SU-DHL-6 (cell line): Measurements from ENCODE around the gene NTRK1.

Experiments
- H2AFZ ChIP-seq: fragments of 200-600 bp; sonication (generic); 2 replicates; pipeline ENCODE4 v1.6.1; 2014; ENCODE audit warnings: low read depth, mild to moderate bottlenecking, moderate library complexity, mixed read lengths, antibody characterized with exemption, low read length; ENCODE audit not compliant: severe bottlenecking
- H3F3A ChIP-seq: fragments of 200-600 bp; shearing (Covaris generic); 2 replicates; pipeline ENCODE4 v1.6.0; 2016; ENCODE audit warnings: antibody characterized with exemption, mild to moderate bottlenecking; ENCODE audit not compliant: insufficient read depth
- H3K27ac ChIP-seq: fragments of 200-600 bp; sonication (generic); 2 replicates; pipeline ENCODE4 v1.5.1; 2016; ENCODE audit warnings: low read depth, mild to moderate bottlenecking, low read length, moderate library complexity, mixed read lengths
- H3K27me3 ChIP-seq: fragments of 200-600 bp; sonication (generic), shearing (Covaris generic); 2 replicates; pipeline ENCODE4 v1.6.0; 2014; ENCODE audit warnings: mild to moderate bottlenecking, low read length
- H3K36me3 ChIP-seq: fragments of 200-600 bp; sonication (generic); 2 replicates; pipeline ENCODE4 v1.6.1; 2014; ENCODE audit warnings: mild to moderate bottlenecking, low read length, mixed read lengths
- H3K4me2 ChIP-seq: fragments of 300-600, 200-600 bp; shearing (Covaris generic), sonication (generic); 2 replicates; pipeline ENCODE4 v1.6.0; 2014; ENCODE audit warnings: low read length, low read depth, mild to moderate bottlenecking; ENCODE audit not compliant: poor library complexity, severe bottlenecking
- H3K4me3 ChIP-seq: fragments of 200-600 bp; sonication (generic); 2 replicates; pipeline ENCODE4 v1.5.1; 2014; ENCODE audit warnings: antibody characterized with exemption, low read length, mild to moderate bottlenecking, mixed read lengths; ENCODE audit not compliant: insufficient read depth, poor library complexity, severe bottlenecking
- H3K79me2 ChIP-seq: fragments of 200-600 bp; sonication (generic); 2 replicates; pipeline ENCODE4 v1.6.1; 2014; ENCODE audit warnings: mild to moderate bottlenecking, low read length, moderate library complexity; ENCODE audit not compliant: insufficient read depth
- H3K9ac ChIP-seq: fragments of 200-600 bp; sonication (generic); 2 replicates; pipeline ENCODE4 v1.7.0; 2014; ENCODE audit warnings: mild to moderate bottlenecking, low read length
- H3K9me2 ChIP-seq: fragments of 200-600 bp; sonication (generic); replicated peaks from 2 replicates; pipeline ENCODE4 v1.6.1; 2014; ENCODE audit warnings: low read length; ENCODE audit not compliant: insufficient read depth
- H3K9me3 ChIP-seq: fragments of 200-600 bp; sonication (generic); 2 replicates; pipeline ENCODE4 v1.6.1; 2014; ENCODE audit warnings: low read length, mixed read lengths; ENCODE audit not compliant: insufficient read depth
- H4K20me1 ChIP-seq: fragments of 200-600 bp; sonication (generic); 2 replicates; pipeline ENCODE4 v1.6.1; 2014; ENCODE audit warnings: low read depth, mild to moderate bottlenecking, antibody characterized with exemption, low read length, moderate library complexity, mixed read lengths
- CTCF ChIP-seq: fragments of 200-600 bp; sonication (generic); IDR thresholded peaks from one replicate; pipeline ENCODE4 v1.5.1; 2017; ENCODE audit warnings: antibody characterized with exemption, mild to moderate bottlenecking, low read length, moderate library complexity; ENCODE audit not compliant: insufficient read depth, poor library complexity, severe bottlenecking
- EZH2phosphoT487 ChIP-seq: fragments of 200-600 bp; sonication (generic), shearing (Covaris generic); conservative IDR thresholded peaks from 2 replicates; pipeline ENCODE4 v1.6.1; 2018; ENCODE audit warnings: mild to moderate bottlenecking, antibody characterized with exemption, low read length, moderate library complexity, mixed read lengths

NTRK1 gene

DNA sequence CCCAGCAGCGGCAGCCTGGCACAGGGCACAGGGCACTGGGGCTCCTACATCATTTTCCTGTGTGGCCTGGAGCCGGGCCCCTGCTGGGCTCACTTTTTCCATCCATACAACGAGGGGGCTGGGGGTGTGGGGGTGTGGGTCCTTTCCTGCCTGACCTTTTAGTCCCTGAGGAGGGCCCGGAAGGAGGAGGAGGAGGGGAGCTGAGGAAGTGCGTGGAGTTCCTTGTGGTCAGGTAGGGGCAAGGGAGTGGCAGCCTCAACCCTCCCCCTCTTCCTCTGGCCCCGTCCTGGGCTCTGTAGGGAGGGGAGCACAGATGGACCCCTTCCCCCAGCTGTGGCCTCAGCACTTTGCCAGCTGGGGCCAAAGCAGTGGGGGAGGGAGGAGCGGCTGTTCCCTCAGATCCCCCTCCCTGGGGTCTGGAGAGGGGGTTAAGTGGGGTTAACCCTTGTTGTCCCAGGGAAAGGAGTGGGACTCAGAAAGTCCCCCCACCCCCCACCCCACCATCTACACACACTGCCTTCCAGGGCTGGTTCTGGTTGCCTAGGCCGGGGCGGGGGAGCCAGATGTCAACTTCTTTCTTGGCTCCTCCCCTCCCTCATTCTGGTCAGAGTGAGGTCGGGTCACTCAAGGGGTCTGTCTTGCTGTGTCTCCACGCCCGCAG, 5.7 kb downstream of the NTRK1 start:
- Histone ChIP-seq H4K20me1 (no peaks in the 10 kb centered on the region), H3K9me2 (no peaks in the 10 kb centered on the region), H3K9me3 (no peaks in the 10 kb centered on the region), H3K4me3 (no peak overlapping the region), H3K79me2 (no peaks in the 10 kb centered on the region), H3K27ac (no peak overlapping the region), H3K36me3 (no peaks in the 10 kb centered on the region), H3K4me2 (no peak overlapping the region), H2AFZ (no peak overlapping the region), H3K27me3 (no peaks in the 10 kb centered on the region), H3F3A (no peaks in the 10 kb centered on the region), H3K9ac (no peak overlapping the region)
- TF ChIP-seq CTCF (no peak), EZH2phosphoT487 (no peak)

- H3K79me2 ChIP-seq: no peaks in the 10 kb centered on the region
Observed at GRCh38 chr1:156868341-156868740, 7.7 kb downstream of the NTRK1 start.

DNA sequence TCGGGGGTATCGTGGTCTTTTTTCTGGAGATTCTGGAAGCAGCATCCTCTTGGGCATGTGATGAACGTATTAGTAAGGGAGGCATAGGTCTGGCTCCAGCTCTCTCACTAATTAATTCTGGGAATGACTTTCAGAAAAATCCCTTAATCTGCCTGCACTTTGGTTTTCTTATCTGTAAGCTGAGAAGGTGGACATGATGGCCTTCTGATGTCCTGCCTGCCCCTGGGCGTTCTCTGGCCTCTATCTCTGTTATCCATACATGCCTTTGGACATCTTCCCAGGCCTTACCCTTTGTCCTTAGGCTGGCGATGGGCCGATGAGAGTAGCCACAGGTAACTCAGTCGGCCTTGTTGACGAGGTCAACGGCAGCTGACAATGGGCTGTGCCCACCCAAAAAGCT, 8.8 kb downstream of the NTRK1 start:
- H3K9me3 ChIP-seq: no peaks in the 10 kb centered on the region
- no peaks in the 10 kb centered on the region for H3K27me3 ChIP-seq
- H3K9me2 ChIP-seq: no peaks in the 10 kb centered on the region
- no peak overlapping the region for H3K4me2 ChIP-seq
- H2AFZ ChIP-seq: no peak overlapping the region
- no peaks in the 10 kb centered on the region for H3F3A ChIP-seq
- no peak overlapping the region for H3K27ac ChIP-seq
- H3K9ac ChIP-seq: no peak overlapping the region
- no peak for TF ChIP-seq CTCF
- TF ChIP-seq EZH2phosphoT487: no peak
- H4K20me1 ChIP-seq: no peaks in the 10 kb centered on the region
- no peaks in the 10 kb centered on the region for H3K36me3 ChIP-seq
- H3K4me3 ChIP-seq: no peak overlapping the region
- no peaks in the 10 kb centered on the region for H3K79me2 ChIP-seq

More at GRCh38 chr1:156868341-156868740, 7.7 kb downstream of the NTRK1 start:
- Histone ChIP-seq H3K4me2 (no peak overlapping the region), H3K4me3 (no peak overlapping the region), H3K27ac (no peak overlapping the region), H2AFZ (no peak overlapping the region), H3F3A (no peaks in the 10 kb centered on the region), H3K9ac (no peak overlapping the region), H3K9me3 (no peaks in the 10 kb centered on the region), H3K9me2 (no peaks in the 10 kb centered on the region), H3K36me3 (no peaks in the 10 kb centered on the region), H4K20me1 (no peaks in the 10 kb centered on the region), H3K27me3 (no peaks in the 10 kb centered on the region)
- no peak for TF ChIP-seq CTCF
- no peak for TF ChIP-seq EZH2phosphoT487
